GM23338 (cell line): Measurements from ENCODE around the gene CYCS. TPM values are rescaled to one million over a fixed set of nuclear protein-coding genes. Genes with fewer than 3 reads are reported as not detected.
"Not testable (repeated sequence)": the region's sequence is repeated elsewhere in the genome, so short reads cannot be mapped to it uniquely, and the experiment has no call there.

Experiments
- ATAC-seq: fragments of 200-7000 bp; cut with Tn5 transposase; 3 replicates; pipeline ENCODE4 v1.9.1; 2020
- DNase-seq: peaks from one replicate; pipeline ENCODE4 v3.0.0-alpha.2; 2015; ENCODE audit warnings: low spot score
- H2AFZ ChIP-seq: fragments of 200-600 bp; sonication (generic); 2 replicates; pipeline ENCODE4 v1.8.0; 2016; ENCODE audit warnings: antibody characterized with exemption, mild to moderate bottlenecking, moderate library complexity
- H3F3A ChIP-seq: fragments of 200-600 bp; sonication (generic); replicated peaks from 2 replicates; pipeline ENCODE4 v1.8.0; 2017; ENCODE audit warnings: antibody characterized with exemption, mixed run types, low read depth
- H3K27ac ChIP-seq: fragments of 200-600 bp; sonication (generic); 2 replicates; pipeline ENCODE4 v1.6.1; 2016; ENCODE audit warnings: low read depth
- H3K27me3 ChIP-seq: fragments of 200-600 bp; sonication (generic); 2 replicates; pipeline ENCODE4 v1.8.0; 2016; ENCODE audit warnings: mild to moderate bottlenecking, mixed run types, moderate library complexity; ENCODE audit not compliant: insufficient read depth
- H3K36me3 ChIP-seq: fragments of 200-600 bp; sonication (generic); 2 replicates; pipeline ENCODE4 v1.8.0; 2016; ENCODE audit warnings: mild to moderate bottlenecking; ENCODE audit not compliant: insufficient read depth
- H3K4me1 ChIP-seq: fragments of 200-600 bp; sonication (generic); 2 replicates; pipeline ENCODE4 v1.8.0; 2016; ENCODE audit warnings: mild to moderate bottlenecking, moderate library complexity; ENCODE audit not compliant: insufficient read depth
- H3K4me2 ChIP-seq: fragments of 200-600 bp; sonication (generic); 2 replicates; pipeline ENCODE4 v1.7.1; 2017; ENCODE audit warnings: mixed run types
- H3K4me3 ChIP-seq: fragments of 200-600 bp; sonication (generic); 2 replicates; pipeline ENCODE4 v1.6.1; 2016; ENCODE audit warnings: mixed run types
- H3K79me2 ChIP-seq: fragments of 200-600 bp; sonication (generic); replicated peaks from 2 replicates; pipeline ENCODE4 v1.8.0; 2017; ENCODE audit warnings: mild to moderate bottlenecking; ENCODE audit not compliant: insufficient read depth
- H3K9me2 ChIP-seq: fragments of 200-600 bp; sonication (generic); 2 replicates; pipeline ENCODE4 v1.8.0; 2017; ENCODE audit not compliant: insufficient read depth
- H4K20me1 ChIP-seq: fragments of 200-600 bp; sonication (generic); replicated peaks from 2 replicates; pipeline ENCODE4 v1.8.0; 2017; ENCODE audit warnings: mild to moderate bottlenecking; ENCODE audit not compliant: insufficient read depth
- H3K27ac Mint-ChIP-seq: 2 replicates; pipeline ENCODE4 v1.8.0; 2020; ENCODE audit warnings: inconsistent platforms, mild to moderate bottlenecking, moderate library complexity, mixed read lengths
- H3K27me3 Mint-ChIP-seq: 3 replicates; pipeline ENCODE4 v1.8.0; 2022; ENCODE audit warnings: low read depth, mild to moderate bottlenecking, moderate library complexity, mixed read lengths, inconsistent platforms; ENCODE audit not compliant: insufficient read depth, poor library complexity
- H3K36me3 Mint-ChIP-seq: 3 replicates; pipeline ENCODE4 v1.8.0; 2021; ENCODE audit warnings: low read depth, mild to moderate bottlenecking, inconsistent platforms, moderate library complexity, mixed read lengths
- H3K4me1 Mint-ChIP-seq: 3 replicates; pipeline ENCODE4 v1.8.0; 2020; ENCODE audit warnings: mild to moderate bottlenecking, inconsistent platforms, mixed read lengths
- H3K4me3 Mint-ChIP-seq: 3 replicates; pipeline ENCODE4 v1.8.0; 2021; ENCODE audit warnings: moderate library complexity, mild to moderate bottlenecking, inconsistent platforms, mixed read lengths
- H3K9me3 Mint-ChIP-seq: 3 replicates; pipeline ENCODE4 v1.8.0; 2020; ENCODE audit warnings: moderate library complexity, mild to moderate bottlenecking, inconsistent platforms, mixed read lengths
- CREB1 ChIP-seq: fragments of 250-450 bp; sonication (Bioruptor Pico); IDR thresholded peaks from 2 replicates; pipeline ENCODE4 v1.5.0; 2020; ENCODE audit warnings: low read depth, mild to moderate bottlenecking, moderate library complexity
- EZH2phosphoT487 ChIP-seq: fragments of 200-600 bp; sonication (generic); IDR thresholded peaks from one replicate; pipeline ENCODE4 v1.8.1; 2018; ENCODE audit warnings: antibody characterized with exemption; ENCODE audit not compliant: unreplicated experiment
- JUNB ChIP-seq: IDR thresholded peaks from one replicate; pipeline ENCODE4 v1.6.1; 2016; ENCODE audit warnings: antibody characterized with exemption; ENCODE audit not compliant: unreplicated experiment
- NANOG ChIP-seq: IDR thresholded peaks from 2 replicates; pipeline ENCODE4 v1.6.1; 2016; ENCODE audit warnings: antibody characterized with exemption, borderline replicate concordance
- POLR2AphosphoS5 ChIP-seq: IDR thresholded peaks from 2 replicates; pipeline ENCODE4 v1.6.1; 2016; ENCODE audit warnings: antibody characterized with exemption, low read depth
- STAT1 ChIP-seq: IDR thresholded peaks from one replicate; pipeline ENCODE4 v1.6.1; 2016; ENCODE audit warnings: antibody characterized with exemption; ENCODE audit not compliant: unreplicated experiment
- ZNF114 ChIP-seq: fragments of 250-450 bp; sonication (Bioruptor Pico); IDR thresholded peaks from 2 replicates; pipeline ENCODE4 v1.5.0; 2020; ENCODE audit warnings: mild to moderate bottlenecking, moderate library complexity
- ZNF331 ChIP-seq: fragments of 250-450 bp; sonication (Bioruptor Pico); IDR thresholded peaks from 2 replicates; pipeline ENCODE4 v1.5.0; 2020; ENCODE audit warnings: low read depth, mild to moderate bottlenecking, moderate library complexity
- ZNF462 ChIP-seq: fragments of 250-450 bp; sonication (Bioruptor Pico); IDR thresholded peaks from 2 replicates; pipeline ENCODE4 v1.5.0; 2020; ENCODE audit warnings: mild to moderate bottlenecking, moderate library complexity
- polyA plus RNA-seq: library from polyadenylated mRNA; unstranded; fragments of >200 nt; fragmentation: Nextera tagmentation; extraction: Ambion mirVana; gene quantifications from 2 replicates; pipeline ENCODE4 v1.2.1, GENCODE V29; 2016
- total RNA-seq: library from RNA; depleted of rRNA; stranded (reverse); fragments of >200 nt; shearing (Covaris generic); gene quantifications from 2 replicates; pipeline ENCODE4 v1.2.3, GENCODE V29; 2014

CYCS gene
- total and polyA plus RNA-seq, 2 experiments from 2014 or later = 131 to 468 TPM

- Histone ChIP-seq H3K27ac (no peak overlapping the region), H3F3A (peaks cover 22% of the 10 kb centered on the region), H3K36me3 (peaks cover 22% of the 10 kb centered on the region), H3K4me3 (no peak overlapping the region), H4K20me1 (peaks cover 25% of the 10 kb centered on the region), H3K27me3 (no peaks in the 10 kb centered on the region), H3K4me2 (no peak overlapping the region), H3K4me1 (no peaks in the 10 kb centered on the region), H3K9me2 (no peaks in the 10 kb centered on the region), H2AFZ (no peak overlapping the region), H3K79me2 (peaks cover 13% of the 10 kb centered on the region)
- Mint-ChIP-seq H3K27me3 (peaks cover 5% of the 10 kb centered on the region), H3K4me1 (no peaks in the 10 kb centered on the region), H3K27ac (no peak overlapping the region), H3K4me3 (no peak overlapping the region), H3K9me3 (no peaks in the 10 kb centered on the region; the same call in 2 of the 3 replicates), H3K36me3 (peaks cover 40% of the 10 kb centered on the region)
- no peak for DNase-seq
- ATAC-seq = peak; percentile 12; the same call in 1 of the 3 replicates
- no peak for TF ChIP-seq STAT1
- no peak for TF ChIP-seq EZH2phosphoT487
- no peak for TF ChIP-seq JUNB
- TF ChIP-seq POLR2AphosphoS5 = no peak
These were observed 7.6 kb downstream of the CYCS start for GRCh38 chr7:25117226-25118047.

GRCh38 chr7:25116621-25117020, 8.4 kb downstream of the CYCS start:
- Histone ChIP-seq H3K27ac (no peak overlapping the region), H4K20me1 (peaks cover 25% of the 10 kb centered on the region), H2AFZ (no peak overlapping the region), H3F3A (peaks cover 20% of the 10 kb centered on the region), H3K27me3 (no peaks in the 10 kb centered on the region), H3K36me3 (peaks cover 14% of the 10 kb centered on the region), H3K4me1 (no peaks in the 10 kb centered on the region), H3K9me2 (no peaks in the 10 kb centered on the region), H3K4me2 (no peak overlapping the region), H3K79me2 (peaks cover 5% of the 10 kb centered on the region), H3K4me3 (no peak overlapping the region)
- DNase-seq (peak; percentile 22), ATAC-seq (peak; percentile 24; the same call in 2 of the 3 replicates)
- no peak for TF ChIP-seq ZNF114
- no peak; the same call in 1 of the 2 replicates for TF ChIP-seq POLR2AphosphoS5
- no peak for TF ChIP-seq EZH2phosphoT487
- no peak for TF ChIP-seq CREB1 (CRISPR knock-in tag)
- TF ChIP-seq NANOG = no peak
- TF ChIP-seq JUNB = no peak
- TF ChIP-seq ZNF331 (CRISPR knock-in tag) = no peak
- TF ChIP-seq STAT1 = no peak
- TF ChIP-seq ZNF462 = no peak
- Mint-ChIP-seq H3K4me3 (no peak overlapping the region), H3K27ac (no peak overlapping the region), H3K4me1 (no peaks in the 10 kb centered on the region), H3K36me3 (peaks cover 37% of the 10 kb centered on the region), H3K9me3 (peaks cover 8% of the 10 kb centered on the region; the same call in 1 of the 3 replicates), H3K27me3 (peaks cover 4% of the 10 kb centered on the region)

- not testable (repeated sequence) for H3K27ac Mint-ChIP-seq, H3K27me3 Mint-ChIP-seq, H3F3A ChIP-seq, H3K79me2 ChIP-seq, H3K4me3 Mint-ChIP-seq, H3K4me3 ChIP-seq, DNase-seq, H3K4me2 ChIP-seq, H2AFZ ChIP-seq, H3K27ac ChIP-seq, H4K20me1 ChIP-seq, H3K4me1 ChIP-seq, ATAC-seq, H3K27me3 ChIP-seq, H3K36me3 ChIP-seq, H3K9me2 ChIP-seq, H3K4me1 Mint-ChIP-seq
- H3K36me3 Mint-ChIP-seq = peaks cover 16% of the 10 kb centered on the region; the same call in 2 of the 3 replicates
- peaks cover 26% of the 10 kb centered on the region for H3K9me3 Mint-ChIP-seq
These were observed 14.5 kb downstream of the CYCS start for GRCh38 chr7:25110514-25110913.
